Posterior cingulate gyrus (tissue), 11 donors: ENCODE data around the gene PRKN.

Source experiments
- DNase-seq, 10 donors: peaks; one replicate each; pipeline versions ENCODE4 v3.0.0 to v3.0.0-alpha.2; 2020 to 2021; ENCODE audit warnings: mixed read lengths in 3 of 10
- intact Hi-C: fragments of 100-400 bp; cut with DNase I; formaldehyde crosslinking; loops from one replicate; pipeline ENCODE4 v1.15.1; 2023

The PRKN gene

GRCh38 chr6:162481320-162481719 is 246.2 kb downstream of the PRKN start:
- intact Hi-C loops, result no loop called here
- DNase-seq, result no peak

GRCh38 chr6:162478192-162478671 is 249.3 kb downstream of the PRKN start:
- intact Hi-C loops, result no loop called here
- no peak for DNase-seq

DNA sequence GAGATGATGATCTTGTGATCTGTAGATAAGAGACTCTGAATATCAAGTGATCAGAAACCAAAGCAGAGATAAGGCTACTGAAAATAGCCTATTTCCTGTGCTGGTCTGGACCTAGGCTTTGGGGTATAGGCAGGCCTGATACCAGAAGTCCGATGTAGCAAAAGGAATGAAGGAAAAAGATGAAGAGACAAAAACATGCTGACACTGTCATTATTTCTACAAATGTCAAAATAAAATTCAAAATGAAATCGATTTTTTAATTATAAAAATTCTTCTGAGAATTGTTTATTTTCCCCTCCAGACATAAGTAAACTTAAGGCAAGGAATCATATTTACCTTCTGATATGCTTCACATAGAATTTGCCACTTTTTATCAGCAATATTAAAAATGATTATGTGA is 252.8 kb downstream of the PRKN start:
- intact Hi-C loops, result no loop called here

DNA sequence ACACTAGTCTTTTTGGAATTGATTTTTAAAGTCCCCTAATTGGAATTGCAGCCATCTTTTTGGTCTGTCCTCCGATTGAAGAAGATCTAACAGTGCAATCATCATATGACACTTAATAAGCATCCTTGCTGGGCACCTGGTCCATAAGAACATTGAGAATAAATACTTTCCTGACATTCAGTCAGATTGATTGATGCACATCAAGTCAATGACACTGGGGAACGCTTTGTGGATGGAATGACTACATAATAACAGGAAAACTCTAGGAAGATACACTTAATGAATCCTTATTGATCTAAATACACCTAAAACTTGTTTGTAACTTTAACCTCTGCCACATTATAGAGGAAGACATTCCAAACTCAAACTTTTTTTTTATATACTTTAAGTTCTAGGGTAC is 255.7 kb downstream of the PRKN start:
- no peak for DNase-seq
- intact Hi-C loops, result no loop called here

More for the DNA sequence above, 252.8 kb downstream of the PRKN start:
- no peak for DNase-seq

- intact Hi-C loops, result no loop called here
- DNase-seq, result peak in 1 of 10 donors; percentile 23
Measured at GRCh38 chr6:162468326-162468725, 259.2 kb downstream of the PRKN start.

GRCh38 chr6:162467679-162468078 is 259.9 kb downstream of the PRKN start:
- peak in 3 of 10 donors; percentile 19 to 90 (median 80) for DNase-seq
- intact Hi-C loops, result no loop called here

DNA sequence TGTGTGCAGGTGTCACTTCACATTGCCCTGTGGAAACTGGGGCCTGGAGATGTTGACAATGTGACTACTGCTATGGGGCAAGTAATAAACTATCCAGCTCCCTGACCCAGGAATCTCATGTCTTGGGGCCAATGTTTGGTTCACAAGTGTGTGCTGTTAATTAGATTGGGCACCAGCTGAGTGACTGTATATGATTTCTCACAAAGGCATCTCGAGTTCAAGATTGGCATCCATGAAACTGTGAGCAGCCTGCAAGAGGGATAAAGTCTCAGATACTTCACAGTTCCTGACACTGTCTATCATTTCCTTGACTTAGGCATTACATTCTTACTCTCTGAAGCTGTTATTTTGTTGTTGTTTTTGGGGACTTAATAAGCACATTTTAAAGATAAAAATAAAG is 264.0 kb downstream of the PRKN start:
- intact Hi-C loops, result no loop called here
- DNase-seq, result no peak

GRCh38 chr6:162459985-162460384 is 267.6 kb downstream of the PRKN start:
- DNase-seq, result no peak
- intact Hi-C loops, result no loop called here

DNA sequence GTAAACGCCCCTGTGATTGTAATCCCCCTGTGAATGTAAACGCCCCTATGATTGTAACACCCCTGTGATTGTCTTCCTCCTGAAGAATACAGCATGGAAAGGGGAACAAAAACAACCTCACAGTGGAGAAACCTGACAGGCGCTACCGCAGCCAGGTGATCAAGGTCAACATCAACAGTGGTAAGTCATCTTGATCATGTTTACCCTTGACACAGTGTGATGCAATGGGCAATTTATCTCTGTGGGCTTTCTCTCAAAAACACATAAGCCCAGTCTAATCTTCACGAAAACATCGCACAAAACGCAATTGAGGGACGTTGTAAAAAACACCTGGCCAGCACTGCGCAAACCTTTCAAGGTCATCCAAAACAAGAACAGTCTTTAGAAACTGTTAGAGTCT is 277.2 kb downstream of the PRKN start:
- intact Hi-C loops, result no loop called here
- DNase-seq, result no peak

DNA sequence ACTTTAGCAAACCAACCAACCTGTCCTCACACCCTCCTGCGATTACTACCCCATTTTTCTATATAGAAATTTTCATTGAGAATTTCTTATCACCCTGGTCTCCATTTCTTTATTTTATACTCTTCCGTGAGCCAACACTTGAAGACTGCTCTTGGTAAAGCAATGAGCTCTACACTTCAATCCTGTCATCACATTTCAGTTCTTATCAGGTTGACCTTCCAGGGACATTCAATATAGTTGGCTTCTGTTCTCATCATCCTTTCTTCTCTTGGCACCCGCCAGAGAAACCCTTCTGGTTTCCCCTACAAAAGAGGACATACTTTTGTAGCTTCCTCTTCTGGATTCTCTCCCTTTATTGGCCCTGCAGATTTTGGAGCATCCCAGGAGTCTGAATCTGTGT is 279.3 kb downstream of the PRKN start:
- no peak for DNase-seq
- intact Hi-C loops, result loop anchor here (10.0 kb wide), 1 partner anchor 1137 kb away; no protein-coding TSS in a partner anchor

DNA sequence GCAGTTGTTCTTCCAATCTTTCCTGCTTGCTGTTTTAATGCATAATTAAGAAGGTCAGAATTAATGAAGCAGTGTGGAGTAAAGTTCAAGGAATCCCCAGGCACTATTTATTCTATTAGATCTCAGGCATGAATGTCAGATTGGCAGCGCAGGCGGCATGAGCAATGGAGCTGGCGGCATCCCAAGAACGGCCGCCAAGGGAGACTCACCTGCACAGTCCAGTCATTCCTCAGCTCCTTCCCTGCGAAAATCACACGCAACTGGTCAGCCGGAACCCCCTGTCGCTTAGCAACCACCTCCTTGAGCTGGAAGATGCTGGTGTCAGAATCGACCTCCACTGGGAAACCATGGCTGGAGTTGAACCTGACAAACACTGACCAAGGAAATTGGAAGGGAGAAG is 284.5 kb downstream of the PRKN start:
- intact Hi-C loops, result loop anchor here (5.0 to 10.0 kb wide), 2 partner anchors 1142 to 1514 kb away; no protein-coding TSS in a partner anchor

GRCh38 chr6:162442687-162443086 is 284.9 kb downstream of the PRKN start:
- intact Hi-C loops, result loop anchor here (5.0 to 10.0 kb wide), 2 partner anchors 1142 to 1515 kb away; no protein-coding TSS in a partner anchor
- peak in 6 of 10 donors; percentile 36 to 88 (median 53) for DNase-seq

More for the DNA sequence above, 284.5 kb downstream of the PRKN start:
- peak in 1 of 10 donors; percentile 70 for DNase-seq

DNA sequence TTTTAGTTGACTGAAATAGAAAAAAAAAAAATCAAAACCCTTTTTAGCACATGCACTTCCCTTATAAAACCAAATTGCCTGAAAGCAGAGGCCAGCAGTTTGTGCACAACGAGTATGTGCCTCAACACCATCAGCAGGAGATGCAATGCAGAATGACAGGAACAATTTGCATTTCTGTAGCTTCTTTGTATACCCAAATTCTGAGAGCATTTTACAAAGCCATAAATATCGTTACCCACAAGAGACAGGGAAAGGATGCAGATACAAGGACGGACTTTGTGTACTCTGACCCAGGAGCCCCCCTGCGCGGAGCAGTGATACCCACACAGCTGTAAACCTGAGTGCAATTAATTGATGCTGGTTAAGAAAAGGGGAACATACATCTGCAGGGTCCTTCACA is 285.6 kb downstream of the PRKN start:
- intact Hi-C loops, result loop anchor here (5.0 to 10.0 kb wide), 2 partner anchors 1143 to 1515 kb away; no protein-coding TSS in a partner anchor
- DNase-seq, result no peak

DNA sequence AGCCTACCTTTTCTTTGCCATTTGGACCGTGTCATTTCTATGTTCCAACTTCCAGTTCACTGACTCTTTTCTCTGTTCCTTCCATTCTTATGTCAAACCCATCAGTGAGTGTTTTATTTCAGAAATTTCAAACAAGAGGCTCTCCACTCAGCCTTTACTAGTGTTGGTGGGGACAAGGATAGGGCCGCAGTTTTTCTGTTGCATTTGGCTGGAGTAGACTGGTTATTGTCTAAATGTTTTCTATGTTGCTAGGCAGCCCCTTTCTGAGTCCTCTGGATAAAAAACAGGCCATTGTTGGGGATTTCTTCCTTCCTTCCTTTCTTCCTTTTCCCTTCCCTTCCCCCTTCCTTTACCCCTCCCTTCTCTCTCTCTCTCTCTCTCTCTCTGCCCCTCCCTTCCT is 288.6 kb downstream of the PRKN start:
- no peak for DNase-seq
- intact Hi-C loops, result no loop called here

GRCh38 chr6:162435071-162435470 is 292.5 kb downstream of the PRKN start:
- no peak for DNase-seq
- intact Hi-C loops, result no loop called here

GRCh38 chr6:162421004-162421403 is 306.6 kb downstream of the PRKN start:
- no peak for DNase-seq
- intact Hi-C loops, result no loop called here

GRCh38 chr6:162416831-162417537 is 310.6 kb downstream of the PRKN start:
- DNase-seq, result no peak
- intact Hi-C loops, result no loop called here

GRCh38 chr6:162416307-162416706 is 311.3 kb downstream of the PRKN start:
- no peak for DNase-seq
- intact Hi-C loops, result no loop called here

- no peak for DNase-seq
- intact Hi-C loops, result no loop called here
Measured at GRCh38 chr6:162409741-162410691, 317.6 kb downstream of the PRKN start.

DNA sequence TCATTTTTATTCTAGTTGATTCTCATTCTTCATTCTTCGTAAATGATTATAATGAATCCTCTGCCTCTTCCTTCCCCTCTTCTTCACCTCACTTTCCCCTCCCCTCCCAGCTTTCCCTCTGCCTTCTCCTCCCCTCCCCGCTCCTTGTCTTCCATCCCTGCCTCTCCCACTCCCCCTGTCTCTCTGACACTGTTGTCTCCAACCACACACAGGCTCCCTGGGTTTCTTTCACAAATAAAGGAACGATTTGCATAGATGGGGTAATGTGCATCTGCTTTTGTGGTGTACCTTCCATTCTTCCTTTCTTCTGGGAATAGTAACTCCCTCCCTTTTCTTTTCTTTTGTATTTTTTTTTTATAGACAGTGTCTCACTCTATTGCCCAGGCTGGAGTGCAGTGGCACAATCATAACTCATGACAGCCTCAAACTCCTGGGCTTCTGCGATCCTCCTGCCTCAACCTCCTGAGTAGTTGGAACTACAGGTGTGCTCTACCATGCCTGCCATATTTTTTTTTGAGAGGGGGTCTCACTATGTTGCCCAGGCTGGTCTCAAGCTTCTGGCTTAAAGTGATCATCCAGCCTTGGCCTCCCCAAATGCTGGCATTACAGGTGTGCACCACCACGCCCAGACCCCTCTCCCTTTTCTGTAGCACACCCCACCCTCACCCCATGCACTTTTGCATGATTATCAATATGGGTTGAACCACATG is 318.6 kb downstream of the PRKN start:
- DNase-seq, result no peak
- intact Hi-C loops, result no loop called here
